ENCODE data around the gene ZBED4. TPM values are rescaled to one million over a fixed set of nuclear protein-coding genes. Genes with fewer than 3 reads are reported as not detected.

ZBED4 gene
- total and polyA plus RNA-seq, 2 experiments from 2014 or later, result 8.5 to 31.9 TPM

GRCh38 chr22:49906071-49906798, 52.6 kb downstream of the ZBED4 start (continued):
- no peak for TF ChIP-seq ETS1 (IDR thresholded peaks at IDR 0.05)
- no peak for TF ChIP-seq CREB1 (CRISPR knock-in tag; IDR thresholded peaks at IDR 0.05; ENCODE audit: low read depth)
- no peak for TF ChIP-seq ZNF114 (CRISPR knock-in tag; IDR thresholded peaks at IDR 0.05)
- no peak for TF ChIP-seq EZH2 (IDR thresholded peaks at IDR 0.05; ENCODE audit: low read depth, unreplicated experiment)
- TF ChIP-seq REST (IDR thresholded peaks at IDR 0.05; ENCODE audit: unreplicated experiment), result no peak

GRCh38 chr22:49906799-49907290, 53.2 kb downstream of the ZBED4 start:
- peaks cover 12% of the 10 kb centered on the region for H3F3A ChIP-seq (replicated peaks; ENCODE audit: low read depth)
- TF ChIP-seq CREB1 (CRISPR knock-in tag; IDR thresholded peaks at IDR 0.05; ENCODE audit: low read depth), result no peak
- TF ChIP-seq POLR2AphosphoS5 (IDR thresholded peaks at IDR 0.05; ENCODE audit: low read depth), result no peak
- TF ChIP-seq JUNB (IDR thresholded peaks at IDR 0.05; ENCODE audit: unreplicated experiment), result no peak
- TF ChIP-seq ZNF462 (CRISPR knock-in tag; IDR thresholded peaks at IDR 0.05), result no peak
- TF ChIP-seq ZNF114 (CRISPR knock-in tag; IDR thresholded peaks at IDR 0.05), result no peak
- TF ChIP-seq ZNF331 (CRISPR knock-in tag; IDR thresholded peaks at IDR 0.05; ENCODE audit: low read depth), result no peak
- TF ChIP-seq STAT1 (IDR thresholded peaks at IDR 0.05; ENCODE audit: unreplicated experiment), result no peak
- no peak for TF ChIP-seq ETS1 (IDR thresholded peaks at IDR 0.05)

More at GRCh38 chr22:49906799-49907290, 53.2 kb downstream of the ZBED4 start:
- no peaks in the 10 kb centered on the region for H3K4me1 ChIP-seq (ENCODE audit: insufficient read depth)
- H3K79me2 ChIP-seq (replicated peaks; ENCODE audit: insufficient read depth), result no peaks in the 10 kb centered on the region
- Mint-ChIP-seq H3K36me3 (ENCODE audit: low read depth) (peaks cover 34% of the 10 kb centered on the region), H3K27ac (no peak overlapping the region; the same call in 1 of the 2 replicates), H3K27me3 (ENCODE audit: insufficient read depth, low read depth, poor library complexity) (peaks cover 14% of the 10 kb centered on the region), H3K4me1 (no peaks in the 10 kb centered on the region), H3K9me3 (peaks cover 4% of the 10 kb centered on the region; the same call in 1 of the 3 replicates), H3K4me3 (no peak overlapping the region)
- no peaks in the 10 kb centered on the region for H3K27me3 ChIP-seq (ENCODE audit: insufficient read depth)
- H3K4me2 ChIP-seq, result no peak overlapping the region
- DNase-seq (ENCODE audit: low spot score), result no peak
- no peak overlapping the region for H3K4me3 ChIP-seq
- no peak overlapping the region for H3K27ac ChIP-seq (ENCODE audit: low read depth)
- no peak for ATAC-seq
- no peaks in the 10 kb centered on the region for H3K9me2 ChIP-seq (ENCODE audit: insufficient read depth)
- no peaks in the 10 kb centered on the region for H4K20me1 ChIP-seq (replicated peaks; ENCODE audit: insufficient read depth)
- no peak overlapping the region for H2AFZ ChIP-seq
- no peaks in the 10 kb centered on the region for H3K36me3 ChIP-seq (ENCODE audit: insufficient read depth)
